Measurements from ENCODE around the gene PITPNM1. TPM values are rescaled to one million over a fixed set of nuclear protein-coding genes. Genes with fewer than 3 reads are reported as not detected.
A peak's percentile ranks its signal among the peaks of the same experiment; 100 is the strongest.

The PITPNM1 gene
- total and polyA plus RNA-seq, 2 experiments from 2014 or later: 9.1 to 57.1 TPM

DNA sequence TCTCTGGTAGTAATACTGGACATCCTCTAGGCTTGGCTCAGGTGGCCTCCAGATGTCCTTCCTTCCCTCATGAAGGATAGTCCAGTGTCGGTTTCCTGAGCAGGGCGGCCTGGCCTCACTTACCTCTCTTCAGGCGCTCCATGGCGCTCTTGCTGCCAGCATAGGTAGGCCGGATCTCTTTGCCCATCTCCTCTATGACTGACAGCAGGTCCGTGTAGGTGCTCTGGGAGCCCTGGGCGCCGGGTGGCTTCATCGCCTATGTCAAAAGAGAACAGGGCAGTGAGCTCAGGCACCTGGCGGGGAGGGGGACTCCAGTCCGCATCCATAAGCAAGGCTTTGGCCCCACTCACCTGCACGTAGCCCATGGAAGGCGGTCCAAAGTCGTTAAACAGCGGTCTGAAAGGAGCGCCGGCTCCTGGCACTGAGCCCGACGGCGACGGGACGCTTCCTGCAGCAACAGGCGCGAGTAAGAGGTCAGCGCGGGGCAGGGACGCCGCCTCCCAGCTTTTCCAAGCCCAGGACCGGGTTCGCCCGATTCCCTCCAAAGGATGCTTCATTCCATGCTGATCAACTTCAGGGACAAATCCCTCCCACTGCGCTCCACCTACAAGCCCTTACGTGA lies 2.2 kb upstream of the PITPNM1 start (continued):
- TF ChIP-seq, protein P1, sequence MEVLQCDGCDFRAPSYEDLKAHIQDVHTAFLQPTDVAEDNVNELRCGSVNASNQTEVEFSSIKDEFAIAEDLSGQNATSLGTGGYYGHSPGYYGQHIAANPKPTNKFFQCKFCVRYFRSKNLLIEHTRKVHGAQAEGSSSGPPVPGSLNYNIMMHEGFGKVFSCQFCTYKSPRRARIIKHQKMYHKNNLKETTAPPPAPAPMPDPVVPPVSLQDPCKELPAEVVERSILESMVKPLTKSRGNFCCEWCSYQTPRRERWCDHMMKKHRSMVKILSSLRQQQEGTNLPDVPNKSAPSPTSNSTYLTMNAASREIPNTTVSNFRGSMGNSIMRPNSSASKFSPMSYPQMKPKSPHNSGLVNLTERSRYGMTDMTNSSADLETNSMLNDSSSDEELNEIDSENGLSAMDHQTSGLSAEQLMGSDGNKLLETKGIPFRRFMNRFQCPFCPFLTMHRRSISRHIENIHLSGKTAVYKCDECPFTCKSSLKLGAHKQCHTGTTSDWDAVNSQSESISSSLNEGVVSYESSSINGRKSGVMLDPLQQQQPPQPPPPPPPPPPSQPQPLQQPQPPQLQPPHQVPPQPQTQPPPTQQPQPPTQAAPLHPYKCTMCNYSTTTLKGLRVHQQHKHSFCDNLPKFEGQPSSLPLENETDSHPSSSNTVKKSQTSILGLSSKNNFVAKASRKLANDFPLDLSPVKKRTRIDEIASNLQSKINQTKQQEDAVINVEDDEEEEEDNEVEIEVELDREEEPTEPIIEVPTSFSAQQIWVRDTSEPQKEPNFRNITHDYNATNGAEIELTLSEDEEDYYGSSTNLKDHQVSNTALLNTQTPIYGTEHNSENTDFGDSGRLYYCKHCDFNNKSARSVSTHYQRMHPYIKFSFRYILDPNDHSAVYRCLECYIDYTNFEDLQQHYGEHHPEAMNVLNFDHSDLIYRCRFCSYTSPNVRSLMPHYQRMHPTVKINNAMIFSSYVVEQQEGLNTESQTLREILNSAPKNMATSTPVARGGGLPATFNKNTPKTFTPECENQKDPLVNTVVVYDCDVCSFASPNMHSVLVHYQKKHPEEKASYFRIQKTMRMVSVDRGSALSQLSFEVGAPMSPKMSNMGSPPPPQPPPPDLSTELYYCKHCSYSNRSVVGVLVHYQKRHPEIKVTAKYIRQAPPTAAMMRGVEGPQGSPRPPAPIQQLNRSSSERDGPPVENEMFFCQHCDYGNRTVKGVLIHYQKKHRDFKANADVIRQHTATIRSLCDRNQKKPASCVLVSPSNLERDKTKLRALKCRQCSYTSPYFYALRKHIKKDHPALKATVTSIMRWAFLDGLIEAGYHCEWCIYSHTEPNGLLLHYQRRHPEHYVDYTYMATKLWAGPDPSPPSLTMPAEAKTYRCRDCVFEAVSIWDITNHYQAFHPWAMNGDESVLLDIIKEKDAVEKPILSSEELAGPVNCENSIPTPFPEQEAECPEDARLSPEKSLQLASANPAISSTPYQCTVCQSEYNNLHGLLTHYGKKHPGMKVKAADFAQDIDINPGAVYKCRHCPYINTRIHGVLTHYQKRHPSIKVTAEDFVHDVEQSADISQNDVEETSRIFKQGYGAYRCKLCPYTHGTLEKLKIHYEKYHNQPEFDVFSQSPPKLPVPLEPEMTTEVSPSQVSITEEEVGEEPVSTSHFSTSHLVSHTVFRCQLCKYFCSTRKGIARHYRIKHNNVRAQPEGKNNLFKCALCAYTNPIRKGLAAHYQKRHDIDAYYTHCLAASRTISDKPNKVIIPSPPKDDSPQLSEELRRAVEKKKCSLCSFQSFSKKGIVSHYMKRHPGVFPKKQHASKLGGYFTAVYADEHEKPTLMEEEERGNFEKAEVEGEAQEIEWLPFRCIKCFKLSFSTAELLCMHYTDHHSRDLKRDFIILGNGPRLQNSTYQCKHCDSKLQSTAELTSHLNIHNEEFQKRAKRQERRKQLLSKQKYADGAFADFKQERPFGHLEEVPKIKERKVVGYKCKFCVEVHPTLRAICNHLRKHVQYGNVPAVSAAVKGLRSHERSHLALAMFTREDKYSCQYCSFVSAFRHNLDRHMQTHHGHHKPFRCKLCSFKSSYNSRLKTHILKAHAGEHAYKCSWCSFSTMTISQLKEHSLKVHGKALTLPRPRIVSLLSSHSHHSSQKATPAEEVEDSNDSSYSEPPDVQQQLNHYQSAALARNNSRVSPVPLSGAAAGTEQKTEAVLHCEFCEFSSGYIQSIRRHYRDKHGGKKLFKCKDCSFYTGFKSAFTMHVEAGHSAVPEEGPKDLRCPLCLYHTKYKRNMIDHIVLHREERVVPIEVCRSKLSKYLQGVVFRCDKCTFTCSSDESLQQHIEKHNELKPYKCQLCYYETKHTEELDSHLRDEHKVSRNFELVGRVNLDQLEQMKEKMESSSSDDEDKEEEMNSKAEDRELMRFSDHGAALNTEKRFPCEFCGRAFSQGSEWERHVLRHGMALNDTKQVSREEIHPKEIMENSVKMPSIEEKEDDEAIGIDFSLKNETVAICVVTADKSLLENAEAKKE (CRISPR knock-in tag; IDR thresholded peaks at IDR 0.05): no peak
- TF ChIP-seq EZH2phosphoT487 (IDR thresholded peaks at IDR 0.05; ENCODE audit: unreplicated experiment) (no peak), POLR2AphosphoS5 (IDR thresholded peaks at IDR 0.05; ENCODE audit: low read depth) (no peak), CREB1 (CRISPR knock-in tag; IDR thresholded peaks at IDR 0.05; ENCODE audit: low read depth) (no peak), JUNB (IDR thresholded peaks at IDR 0.05; ENCODE audit: unreplicated experiment) (no peak)

DNA sequence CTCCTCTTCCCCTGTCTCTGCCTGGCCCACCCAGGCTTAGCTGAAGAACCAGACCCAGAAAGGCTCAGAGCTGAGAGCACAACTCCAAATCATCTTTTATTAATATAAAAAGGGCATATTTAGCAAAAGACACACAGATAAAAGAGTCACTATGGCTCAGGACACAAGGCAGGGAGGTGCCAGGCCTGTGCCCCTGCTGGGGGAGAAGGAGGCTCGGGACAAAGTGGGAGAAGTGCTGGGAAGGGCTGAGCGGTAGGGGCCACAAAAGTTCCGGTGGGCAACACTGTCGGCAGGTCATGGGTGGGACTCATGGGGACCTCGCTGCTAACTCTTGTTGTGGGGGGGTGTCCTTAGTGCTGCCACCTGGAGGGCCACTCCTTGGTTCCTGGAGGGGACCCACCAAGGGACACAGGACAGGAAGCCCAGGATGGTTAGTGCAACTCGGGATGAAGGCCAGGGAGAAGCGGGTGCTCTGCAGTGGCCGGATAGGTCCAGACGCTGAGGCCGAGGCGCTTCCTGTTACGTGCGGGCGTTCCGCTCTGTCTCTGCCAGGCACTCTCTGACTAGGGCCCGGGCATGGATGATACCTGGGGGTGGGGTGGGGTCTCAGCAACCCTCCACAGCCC lies 1.4 kb upstream of the PITPNM1 start:
- no peaks in the 10 kb centered on the region; the same call in 1 of the 2 replicates for H3K27me3 ChIP-seq (ENCODE audit: insufficient read depth)
- peaks cover 7% of the 10 kb centered on the region for H3K36me3 Mint-ChIP-seq (ENCODE audit: low read depth)
- peaks cover 18% of the 10 kb centered on the region for H3K27me3 Mint-ChIP-seq (ENCODE audit: insufficient read depth, low read depth, poor library complexity)
- H4K20me1 ChIP-seq (replicated peaks; ENCODE audit: insufficient read depth): peaks cover 15% of the 10 kb centered on the region
- H3K9me3 Mint-ChIP-seq: peaks cover 3% of the 10 kb centered on the region; the same call in 1 of the 3 replicates
- H3F3A ChIP-seq (replicated peaks; ENCODE audit: low read depth): peaks cover 16% of the 10 kb centered on the region; the same call in 1 of the 2 replicates
- H2AFZ ChIP-seq: no peak overlapping the region
- ATAC-seq (no peak), DNase-seq (ENCODE audit: low spot score) (no peak)
- no peaks in the 10 kb centered on the region for H3K36me3 ChIP-seq (ENCODE audit: insufficient read depth)
- peaks cover 5% of the 10 kb centered on the region; the same call in 1 of the 2 replicates for H3K79me2 ChIP-seq (replicated peaks; ENCODE audit: insufficient read depth)
- no peak overlapping the region for H3K27ac Mint-ChIP-seq
- H3K9me2 ChIP-seq (ENCODE audit: insufficient read depth): no peaks in the 10 kb centered on the region
- H3K4me1 Mint-ChIP-seq: peaks cover 26% of the 10 kb centered on the region
- H3K4me3 Mint-ChIP-seq: peak overlapping the region; percentile 73
- H3K27ac ChIP-seq (ENCODE audit: low read depth): peak overlapping the region; percentile 92; the same call in 1 of the 2 replicates
- H3K4me2 ChIP-seq: 0 out of 2 replicates have a peak overlapping the region, but pooled peaks have one; percentile 20
- H3K4me1 ChIP-seq (ENCODE audit: insufficient read depth): peaks cover 27% of the 10 kb centered on the region
- peak overlapping the region; percentile 86; the same call in 1 of the 2 replicates for H3K4me3 ChIP-seq
- TF ChIP-seq, protein P2, sequence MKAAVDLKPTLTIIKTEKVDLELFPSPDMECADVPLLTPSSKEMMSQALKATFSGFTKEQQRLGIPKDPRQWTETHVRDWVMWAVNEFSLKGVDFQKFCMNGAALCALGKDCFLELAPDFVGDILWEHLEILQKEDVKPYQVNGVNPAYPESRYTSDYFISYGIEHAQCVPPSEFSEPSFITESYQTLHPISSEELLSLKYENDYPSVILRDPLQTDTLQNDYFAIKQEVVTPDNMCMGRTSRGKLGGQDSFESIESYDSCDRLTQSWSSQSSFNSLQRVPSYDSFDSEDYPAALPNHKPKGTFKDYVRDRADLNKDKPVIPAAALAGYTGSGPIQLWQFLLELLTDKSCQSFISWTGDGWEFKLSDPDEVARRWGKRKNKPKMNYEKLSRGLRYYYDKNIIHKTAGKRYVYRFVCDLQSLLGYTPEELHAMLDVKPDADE (IDR thresholded peaks at IDR 0.05): no peak
- TF ChIP-seq, protein P3, sequence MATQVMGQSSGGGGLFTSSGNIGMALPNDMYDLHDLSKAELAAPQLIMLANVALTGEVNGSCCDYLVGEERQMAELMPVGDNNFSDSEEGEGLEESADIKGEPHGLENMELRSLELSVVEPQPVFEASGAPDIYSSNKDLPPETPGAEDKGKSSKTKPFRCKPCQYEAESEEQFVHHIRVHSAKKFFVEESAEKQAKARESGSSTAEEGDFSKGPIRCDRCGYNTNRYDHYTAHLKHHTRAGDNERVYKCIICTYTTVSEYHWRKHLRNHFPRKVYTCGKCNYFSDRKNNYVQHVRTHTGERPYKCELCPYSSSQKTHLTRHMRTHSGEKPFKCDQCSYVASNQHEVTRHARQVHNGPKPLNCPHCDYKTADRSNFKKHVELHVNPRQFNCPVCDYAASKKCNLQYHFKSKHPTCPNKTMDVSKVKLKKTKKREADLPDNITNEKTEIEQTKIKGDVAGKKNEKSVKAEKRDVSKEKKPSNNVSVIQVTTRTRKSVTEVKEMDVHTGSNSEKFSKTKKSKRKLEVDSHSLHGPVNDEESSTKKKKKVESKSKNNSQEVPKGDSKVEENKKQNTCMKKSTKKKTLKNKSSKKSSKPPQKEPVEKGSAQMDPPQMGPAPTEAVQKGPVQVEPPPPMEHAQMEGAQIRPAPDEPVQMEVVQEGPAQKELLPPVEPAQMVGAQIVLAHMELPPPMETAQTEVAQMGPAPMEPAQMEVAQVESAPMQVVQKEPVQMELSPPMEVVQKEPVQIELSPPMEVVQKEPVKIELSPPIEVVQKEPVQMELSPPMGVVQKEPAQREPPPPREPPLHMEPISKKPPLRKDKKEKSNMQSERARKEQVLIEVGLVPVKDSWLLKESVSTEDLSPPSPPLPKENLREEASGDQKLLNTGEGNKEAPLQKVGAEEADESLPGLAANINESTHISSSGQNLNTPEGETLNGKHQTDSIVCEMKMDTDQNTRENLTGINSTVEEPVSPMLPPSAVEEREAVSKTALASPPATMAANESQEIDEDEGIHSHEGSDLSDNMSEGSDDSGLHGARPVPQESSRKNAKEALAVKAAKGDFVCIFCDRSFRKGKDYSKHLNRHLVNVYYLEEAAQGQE (IDR thresholded peaks at IDR 0.05; ENCODE audit: unreplicated experiment): no peak
- TF ChIP-seq EZH2phosphoT487 (IDR thresholded peaks at IDR 0.05; ENCODE audit: unreplicated experiment) (no peak), ZNF331 (CRISPR knock-in tag; IDR thresholded peaks at IDR 0.05; ENCODE audit: low read depth) (no peak), CREB1 (CRISPR knock-in tag; IDR thresholded peaks at IDR 0.05; ENCODE audit: low read depth) (no peak)
- TF ChIP-seq, protein P4, sequence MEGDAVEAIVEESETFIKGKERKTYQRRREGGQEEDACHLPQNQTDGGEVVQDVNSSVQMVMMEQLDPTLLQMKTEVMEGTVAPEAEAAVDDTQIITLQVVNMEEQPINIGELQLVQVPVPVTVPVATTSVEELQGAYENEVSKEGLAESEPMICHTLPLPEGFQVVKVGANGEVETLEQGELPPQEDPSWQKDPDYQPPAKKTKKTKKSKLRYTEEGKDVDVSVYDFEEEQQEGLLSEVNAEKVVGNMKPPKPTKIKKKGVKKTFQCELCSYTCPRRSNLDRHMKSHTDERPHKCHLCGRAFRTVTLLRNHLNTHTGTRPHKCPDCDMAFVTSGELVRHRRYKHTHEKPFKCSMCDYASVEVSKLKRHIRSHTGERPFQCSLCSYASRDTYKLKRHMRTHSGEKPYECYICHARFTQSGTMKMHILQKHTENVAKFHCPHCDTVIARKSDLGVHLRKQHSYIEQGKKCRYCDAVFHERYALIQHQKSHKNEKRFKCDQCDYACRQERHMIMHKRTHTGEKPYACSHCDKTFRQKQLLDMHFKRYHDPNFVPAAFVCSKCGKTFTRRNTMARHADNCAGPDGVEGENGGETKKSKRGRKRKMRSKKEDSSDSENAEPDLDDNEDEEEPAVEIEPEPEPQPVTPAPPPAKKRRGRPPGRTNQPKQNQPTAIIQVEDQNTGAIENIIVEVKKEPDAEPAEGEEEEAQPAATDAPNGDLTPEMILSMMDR (conservative IDR thresholded peaks at IDR 0.05; ENCODE audit: low read depth in 2 of 2): no peak
